GM19395 (cell line): ENCODE results near the gene SLC48A1.
"Not testable (repeated sequence)": the region's sequence is repeated elsewhere in the genome, so short reads cannot be mapped to it uniquely, and the experiment has no call there.

Experiments used
- ATAC-seq: cut with Tn5 transposase; IDR thresholded peaks from one replicate; pipeline ENCODE4 v1.9.1; 2021; ENCODE audit warnings: mild to moderate bottlenecking, moderate library complexity; ENCODE audit not compliant: unreplicated experiment

SLC48A1 gene

DNA sequence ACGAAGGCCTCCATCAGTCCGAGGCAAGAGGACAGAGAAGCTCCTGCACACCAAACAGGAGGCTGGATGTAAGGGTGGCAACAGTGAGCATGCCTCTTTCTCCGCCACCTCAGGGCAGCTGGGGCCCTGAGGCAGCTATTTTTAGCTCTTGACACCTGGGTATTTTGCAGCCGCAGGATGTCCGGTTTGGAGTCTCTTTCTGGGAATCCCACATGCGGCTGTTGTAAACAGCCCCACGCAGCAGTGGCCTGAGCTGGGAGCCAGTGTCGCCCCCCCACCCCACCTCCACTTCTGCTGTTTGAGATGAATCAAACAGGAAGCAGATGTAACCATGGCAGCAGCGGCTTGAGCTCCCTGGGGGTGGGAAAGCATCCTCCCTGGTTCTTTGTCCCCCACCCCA lies 35.0 kb downstream of the SLC48A1 start:
- ATAC-seq: peak; percentile 46

DNA sequence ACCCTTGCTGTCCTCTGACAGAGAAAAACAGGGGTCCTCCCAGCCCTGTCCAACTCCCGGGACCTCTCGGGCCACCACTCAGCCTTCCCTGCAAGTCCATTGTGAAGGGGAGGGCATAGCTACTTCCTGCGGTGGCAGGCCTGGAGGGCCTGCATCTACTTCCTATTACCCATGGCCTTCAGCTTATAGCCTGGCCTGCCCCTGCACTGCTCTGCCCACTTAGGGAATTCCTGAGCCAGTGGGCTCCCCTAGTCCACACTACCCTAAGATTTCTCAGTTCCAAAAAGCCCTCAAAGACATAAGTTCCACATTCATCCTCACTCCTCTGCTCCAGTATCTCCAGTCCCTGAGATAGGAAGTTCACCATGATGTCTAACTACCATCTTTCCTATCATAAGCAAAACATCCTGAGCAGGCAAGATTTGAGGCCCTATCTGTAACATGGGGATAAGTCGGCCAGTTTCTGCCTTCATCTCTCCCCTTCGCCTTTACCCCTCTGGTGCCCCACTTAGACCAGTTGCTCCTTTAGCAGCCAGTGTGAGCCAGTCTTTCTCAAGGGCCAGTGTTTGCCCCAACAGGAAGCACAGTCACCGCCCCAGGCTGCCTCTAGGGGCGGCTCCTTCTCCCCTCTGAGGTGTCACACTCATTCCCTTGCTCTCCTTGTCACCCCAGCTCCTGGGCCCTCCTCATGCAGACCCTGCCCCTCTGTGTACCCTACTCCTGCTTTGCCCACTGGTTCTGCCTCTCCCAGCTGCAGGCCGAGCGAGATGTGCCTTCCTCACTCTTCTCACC lies 35.7 kb downstream of the SLC48A1 start:
- no peak for ATAC-seq

DNA sequence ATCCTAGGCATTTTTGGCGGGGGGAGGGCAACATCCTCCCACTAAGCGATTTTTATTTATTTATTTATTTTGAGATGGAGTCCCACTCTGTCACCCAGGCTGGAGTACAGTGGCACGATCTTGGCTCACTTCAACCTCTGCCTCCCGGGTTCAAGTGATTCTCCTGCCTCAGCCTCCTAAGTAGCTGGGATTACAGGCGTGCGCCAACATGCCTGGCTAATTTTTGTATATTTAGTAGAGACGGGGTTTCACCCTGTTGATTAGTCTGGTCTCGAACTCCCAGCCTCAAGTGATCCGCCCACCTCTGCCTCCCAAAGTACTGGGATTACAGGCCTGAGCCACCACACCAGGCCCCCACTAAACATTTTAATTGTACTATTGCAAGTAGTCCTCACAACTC lies 36.5 kb downstream of the SLC48A1 start:
- ATAC-seq: not testable (repeated sequence)

DNA sequence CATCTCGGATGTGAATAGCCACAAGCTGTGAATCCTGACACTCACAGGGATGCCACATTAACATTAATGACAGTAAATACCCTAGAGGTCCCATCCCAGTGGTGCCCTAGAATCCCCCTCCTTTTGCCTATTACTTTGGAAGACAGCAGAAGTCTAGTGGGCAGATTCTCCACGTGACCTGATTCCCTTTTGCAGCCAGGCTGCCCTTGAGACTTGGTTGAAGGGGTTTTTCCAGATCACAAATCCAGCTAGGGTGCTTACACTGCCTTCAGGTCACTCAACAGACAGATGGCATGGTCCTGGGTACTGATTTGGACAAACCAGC lies 38.0 kb downstream of the SLC48A1 start:
- ATAC-seq: no peak

DNA sequence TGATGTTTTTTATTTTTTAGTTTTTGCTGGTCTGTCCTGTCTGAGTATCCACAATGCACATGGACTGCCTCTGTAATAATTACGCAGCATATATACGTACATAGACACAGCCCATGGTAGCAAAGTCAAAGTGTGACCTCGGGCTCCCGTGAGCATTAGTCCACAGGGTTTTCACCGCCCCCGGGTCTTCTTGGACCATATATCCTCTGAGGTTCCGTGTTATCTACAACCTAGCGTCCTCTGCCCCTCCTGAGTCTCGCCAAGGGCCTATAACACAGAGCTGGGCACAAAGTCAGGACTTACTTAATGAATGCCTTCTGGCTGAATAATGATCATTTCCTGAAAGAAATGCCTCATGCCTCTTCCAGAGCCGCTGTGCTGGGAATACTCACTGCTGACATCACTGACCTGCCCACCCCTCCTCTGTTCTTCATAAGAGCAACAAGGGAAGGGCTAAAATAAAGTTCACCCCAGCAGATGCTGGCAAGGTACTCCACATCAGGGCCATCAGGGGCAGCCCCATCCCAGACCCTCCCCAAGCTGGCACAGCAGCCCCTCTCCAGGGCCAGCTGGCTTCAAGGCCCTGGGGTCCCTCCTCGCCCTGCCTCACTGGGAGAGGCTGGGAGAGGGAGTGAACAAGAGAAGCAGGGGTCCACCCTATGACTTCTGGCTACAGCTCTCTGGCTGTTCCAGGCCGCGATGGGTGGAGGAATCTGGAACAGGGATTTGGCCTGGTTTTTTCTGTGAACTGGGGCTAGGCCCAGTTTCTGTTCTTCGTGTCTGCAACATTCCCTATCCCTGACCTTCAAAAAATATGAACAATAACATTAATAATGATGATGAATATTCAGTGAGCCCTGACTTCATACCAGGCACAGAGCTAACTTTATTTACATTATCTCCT lies 38.8 kb downstream of the SLC48A1 start:
- no peak for ATAC-seq

DNA sequence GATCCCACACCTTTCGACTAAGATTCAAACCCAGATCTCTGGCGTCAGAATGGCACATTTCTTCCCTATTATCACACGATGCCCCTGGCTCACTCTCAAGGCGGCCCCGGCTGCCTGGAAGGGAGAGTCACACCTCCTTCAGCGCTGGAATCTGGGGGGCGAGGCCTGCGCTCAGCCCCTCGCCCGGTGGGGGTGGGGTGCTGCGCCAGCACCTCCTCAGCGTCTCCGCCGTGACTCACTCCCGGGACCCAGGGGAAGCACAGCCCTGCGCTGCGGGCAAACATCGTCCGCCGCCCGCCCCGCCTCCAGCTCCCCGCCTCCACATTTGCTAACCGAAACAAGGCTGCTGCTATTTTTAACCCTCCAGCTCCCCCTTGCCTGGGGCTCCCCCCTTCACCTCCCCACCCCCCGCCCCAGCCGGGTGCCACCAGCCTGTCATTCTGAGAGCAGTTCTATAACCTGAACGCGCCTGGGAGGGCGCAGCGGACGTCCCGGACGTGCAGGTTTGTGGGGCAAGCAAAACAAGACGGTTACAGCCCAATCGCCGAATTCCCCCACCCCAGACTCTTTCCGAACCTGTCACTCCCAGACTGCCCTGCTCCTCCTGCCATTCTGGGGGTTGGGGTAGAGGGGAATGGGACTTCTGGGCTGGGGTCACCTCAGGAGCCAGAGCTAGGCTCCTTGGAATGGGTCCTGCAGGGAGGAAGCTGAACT lies 39.9 kb downstream of the SLC48A1 start:
- ATAC-seq: peak; percentile 60

DNA sequence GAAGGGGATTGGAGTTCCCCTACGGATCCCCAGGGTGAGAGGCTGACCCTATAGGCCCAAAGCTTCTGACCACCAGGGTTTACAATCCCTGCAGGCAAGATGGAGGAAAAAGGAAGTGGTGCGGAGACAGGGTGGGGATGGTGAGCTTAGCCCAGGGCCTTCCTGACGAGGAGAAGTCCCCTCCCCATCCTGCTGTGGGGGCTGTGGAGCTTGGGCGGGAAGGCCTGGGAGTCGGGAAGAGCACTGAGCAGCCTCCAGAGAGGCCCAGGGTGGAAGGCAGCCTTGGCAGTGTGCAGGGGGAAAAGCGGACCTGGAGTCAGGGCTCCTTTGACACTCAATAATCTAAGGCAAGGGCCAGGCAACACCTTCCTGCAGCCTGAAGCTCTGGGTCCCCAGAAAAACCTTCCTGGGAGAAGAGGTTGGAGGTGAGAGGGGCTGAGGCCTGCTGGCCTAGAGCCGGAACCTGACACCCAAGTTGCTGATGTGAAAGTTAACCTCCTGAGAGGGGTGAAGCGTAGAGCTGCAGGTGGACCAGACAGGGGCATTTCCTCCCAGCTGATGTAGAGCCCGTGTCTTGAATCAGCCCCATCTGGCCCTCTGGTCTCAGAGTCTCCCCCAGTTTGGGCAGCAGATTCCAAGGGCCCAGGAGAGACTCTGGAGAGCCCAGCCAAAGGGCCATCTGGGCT lies 40.6 kb downstream of the SLC48A1 start:
- ATAC-seq: peak; percentile 49

DNA sequence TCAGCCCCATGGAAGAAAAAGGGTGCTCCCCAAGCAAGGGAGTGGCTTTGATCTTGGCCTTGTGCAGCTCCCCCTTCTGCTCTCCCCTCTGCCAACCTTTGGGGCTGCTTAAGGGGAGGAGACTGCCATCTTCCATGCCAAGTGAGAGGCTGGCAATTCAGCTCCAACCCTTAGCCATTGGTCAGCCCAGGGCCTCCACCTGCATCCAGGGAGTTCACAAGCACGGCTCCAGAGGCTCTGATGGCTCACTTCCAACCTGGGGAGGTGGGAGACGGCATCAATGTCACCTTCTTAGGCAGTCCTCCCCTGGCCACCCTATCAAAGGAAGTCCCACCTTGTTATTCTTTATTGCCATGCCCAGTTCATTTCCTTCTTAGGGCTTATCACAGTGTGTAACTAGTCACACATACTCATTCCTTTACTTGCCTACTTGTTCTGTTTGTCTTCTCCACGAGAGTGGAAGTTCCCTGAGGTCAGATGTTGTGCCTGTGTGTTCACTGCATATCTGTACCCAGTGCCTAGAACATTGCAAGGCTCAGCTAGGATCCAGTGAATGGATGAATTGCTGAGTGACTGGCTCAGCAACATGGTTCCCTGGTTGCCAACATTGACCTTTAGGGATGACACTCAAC lies 41.6 kb downstream of the SLC48A1 start:
- ATAC-seq: no peak

DNA sequence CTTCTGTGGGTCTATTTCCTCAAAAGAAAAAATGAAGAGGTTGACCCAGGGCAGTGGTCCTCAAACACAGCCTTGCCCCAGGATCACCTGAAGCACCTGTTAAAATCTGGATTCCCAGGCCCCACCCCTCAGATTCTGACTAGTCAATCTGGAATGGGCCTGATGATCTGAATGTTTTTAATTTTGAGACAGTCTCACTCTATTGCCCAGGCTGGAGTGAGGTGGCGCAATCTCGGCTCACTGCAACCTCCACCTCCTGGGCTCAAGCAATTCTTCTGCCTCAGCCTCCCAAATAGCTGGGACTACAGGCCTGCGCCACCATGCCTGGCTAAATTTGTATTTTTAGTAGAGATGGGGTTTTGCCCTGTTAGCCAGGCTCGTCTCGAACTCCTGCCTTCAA lies 42.4 kb downstream of the SLC48A1 start:
- not testable (repeated sequence) for ATAC-seq

DNA sequence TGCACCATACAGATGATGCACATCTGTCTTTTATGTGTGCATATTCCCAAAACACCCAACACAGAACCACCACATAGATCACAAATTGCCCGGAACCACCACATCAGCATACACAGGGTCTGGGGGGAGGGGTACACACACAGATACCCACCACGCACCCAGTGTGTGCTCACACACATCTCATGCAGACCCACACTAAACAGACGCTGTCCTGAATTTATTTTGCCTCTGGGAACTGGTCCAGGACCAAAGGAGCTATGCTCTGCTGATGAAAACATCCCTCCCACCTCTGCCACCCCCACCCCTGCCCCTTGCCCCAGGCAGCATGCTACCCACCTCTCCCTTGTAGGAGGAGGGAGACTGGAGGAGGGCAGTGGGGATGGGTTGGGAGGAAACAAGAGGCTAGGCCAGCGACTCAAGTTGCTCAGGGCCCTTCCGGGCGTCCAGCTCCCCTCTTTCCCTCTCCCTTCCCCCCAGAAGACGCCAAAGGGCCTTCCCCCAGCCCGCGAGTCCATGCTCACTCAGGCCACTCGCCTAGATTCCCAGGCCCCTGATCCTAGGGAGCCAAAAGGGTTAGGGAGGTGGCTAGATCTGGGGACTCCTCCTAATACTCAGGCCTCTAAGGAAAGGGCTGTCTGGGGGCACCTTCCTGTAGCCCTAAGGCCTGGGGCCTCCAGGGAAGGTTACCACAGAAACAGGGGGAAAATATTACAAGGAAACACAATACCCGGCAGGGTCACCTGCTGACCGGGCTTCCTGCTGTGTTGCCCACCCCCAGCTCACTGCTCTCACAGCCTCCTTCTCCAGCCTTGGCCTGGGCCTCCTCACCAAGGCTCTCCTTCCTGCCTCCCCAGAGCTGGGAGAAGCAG lies 43.6 kb downstream of the SLC48A1 start:
- no peak for ATAC-seq

DNA sequence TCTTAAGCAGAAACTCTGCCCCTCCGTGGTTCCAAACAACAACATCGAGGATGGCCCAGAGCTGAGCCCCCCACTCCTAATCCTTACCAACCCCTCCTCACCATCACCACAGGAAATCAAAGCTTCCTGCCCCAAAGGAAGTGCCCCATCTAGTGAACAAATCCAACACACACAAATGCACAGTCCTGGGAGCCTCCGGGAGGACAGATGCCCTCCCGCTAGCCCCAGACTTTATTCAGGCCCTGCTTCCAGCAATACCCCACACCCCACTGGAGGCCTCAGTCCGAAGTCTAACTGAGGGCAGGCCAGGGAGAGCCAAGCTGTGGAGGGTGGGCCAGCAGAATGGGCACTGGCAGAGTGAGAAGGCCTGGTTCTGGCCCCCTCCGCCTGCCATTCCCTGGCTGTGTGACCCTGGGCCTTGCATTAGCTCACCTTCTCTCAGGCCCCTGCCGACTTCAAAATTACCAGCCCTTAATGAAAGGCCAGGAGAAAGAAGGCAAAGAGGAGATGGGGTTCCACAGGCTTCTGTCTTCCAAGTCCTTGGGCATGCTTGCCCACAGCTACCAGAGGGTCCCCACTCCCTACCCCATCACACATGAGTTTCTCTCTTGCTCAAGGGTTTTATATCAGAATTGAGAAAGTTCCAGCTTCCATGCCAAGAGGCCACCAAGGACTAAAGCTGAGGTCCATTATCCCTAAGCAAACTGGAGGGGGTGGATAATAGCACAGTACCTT lies 44.4 kb downstream of the SLC48A1 start:
- no peak for ATAC-seq

DNA sequence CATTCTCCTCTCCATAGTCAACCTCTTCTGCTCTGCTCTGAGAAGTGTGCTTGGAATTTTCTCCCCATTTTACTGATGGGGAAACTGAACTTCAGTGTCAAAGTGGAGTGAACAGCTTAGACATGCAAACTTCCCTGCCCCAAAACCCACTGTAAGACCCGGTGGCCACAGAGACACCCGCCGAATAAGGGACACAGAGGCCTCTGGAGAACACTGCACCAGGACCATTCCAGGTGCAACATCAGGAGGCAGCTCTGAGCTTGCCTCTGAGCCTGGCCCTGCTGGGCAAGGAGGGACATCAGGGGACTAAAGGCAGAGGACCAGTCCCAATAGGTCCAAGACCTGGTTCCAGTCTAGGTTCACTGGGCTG lies 45.0 kb downstream of the SLC48A1 start:
- ATAC-seq: no peak

DNA sequence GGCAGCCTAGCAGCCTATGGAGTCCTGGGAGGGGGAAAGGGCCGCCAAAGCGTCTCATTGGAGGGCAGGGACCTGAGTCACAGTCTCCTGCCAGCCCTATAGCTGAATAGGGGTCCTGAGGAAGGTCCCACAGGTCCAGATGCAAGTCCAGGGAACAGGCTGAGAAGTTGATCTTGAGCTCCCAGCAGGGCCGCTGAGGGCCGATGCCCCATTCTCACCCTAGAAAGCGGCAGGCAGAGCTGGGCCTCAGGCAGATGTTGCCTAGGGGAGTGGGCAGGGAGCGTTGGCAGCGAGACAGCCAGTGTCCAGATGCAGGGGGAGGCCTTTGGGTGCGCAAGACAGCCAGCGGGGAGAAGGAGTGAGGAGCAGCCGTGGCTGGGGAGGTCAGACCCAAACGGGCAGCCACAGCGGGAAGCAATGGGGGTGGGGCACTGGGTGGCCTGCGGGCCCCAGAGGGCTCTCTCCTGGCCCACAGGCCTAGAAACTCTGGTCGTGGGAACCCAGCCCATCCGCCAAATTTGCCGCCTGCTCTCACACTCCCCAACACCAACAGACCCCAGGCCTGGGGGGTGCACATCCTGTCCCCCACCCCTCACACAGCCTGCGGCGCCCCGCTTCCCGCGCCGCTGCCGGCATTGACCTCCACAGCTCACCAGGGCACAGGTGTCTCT lies 45.6 kb downstream of the SLC48A1 start:
- ATAC-seq: peak; percentile 5

DNA sequence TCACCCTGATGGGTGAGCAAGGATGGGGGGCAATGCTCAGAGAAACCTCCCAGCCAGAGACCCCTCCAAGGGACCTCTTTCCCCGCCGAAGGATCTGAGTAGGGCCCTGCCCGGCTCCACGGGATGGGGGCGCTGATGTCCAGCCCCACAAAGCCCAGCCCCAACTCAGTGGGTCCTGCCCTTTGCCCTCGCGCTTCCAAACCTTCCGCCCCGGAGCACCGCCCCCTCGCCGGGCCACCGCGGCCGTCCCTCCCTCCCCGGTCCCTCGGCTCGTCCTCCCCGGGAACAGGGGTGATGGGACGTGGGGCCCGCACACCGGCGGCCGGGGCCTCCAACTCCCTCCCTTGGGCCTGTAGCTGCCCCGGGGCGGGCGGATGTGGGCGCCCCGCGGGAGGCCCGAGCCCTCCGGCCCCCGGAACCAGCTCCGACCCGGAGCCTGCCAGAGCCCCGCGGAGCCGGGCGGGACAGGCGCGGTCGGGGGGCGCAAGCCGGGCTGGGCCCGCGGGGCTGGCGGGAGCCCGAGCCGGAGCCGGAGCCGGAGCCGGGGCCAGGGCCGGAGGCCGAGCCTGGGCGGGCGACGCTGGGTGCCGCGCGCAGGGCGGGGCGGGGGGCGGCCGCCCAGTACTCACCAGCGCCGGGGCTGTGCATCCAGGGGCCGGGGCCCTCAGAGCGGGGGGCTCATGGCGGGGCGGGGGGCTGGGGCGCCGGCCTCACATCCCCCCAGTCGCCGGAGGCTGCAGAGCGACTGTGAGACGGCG lies 46.3 kb downstream of the SLC48A1 start:
- ATAC-seq: peak; percentile 38

DNA sequence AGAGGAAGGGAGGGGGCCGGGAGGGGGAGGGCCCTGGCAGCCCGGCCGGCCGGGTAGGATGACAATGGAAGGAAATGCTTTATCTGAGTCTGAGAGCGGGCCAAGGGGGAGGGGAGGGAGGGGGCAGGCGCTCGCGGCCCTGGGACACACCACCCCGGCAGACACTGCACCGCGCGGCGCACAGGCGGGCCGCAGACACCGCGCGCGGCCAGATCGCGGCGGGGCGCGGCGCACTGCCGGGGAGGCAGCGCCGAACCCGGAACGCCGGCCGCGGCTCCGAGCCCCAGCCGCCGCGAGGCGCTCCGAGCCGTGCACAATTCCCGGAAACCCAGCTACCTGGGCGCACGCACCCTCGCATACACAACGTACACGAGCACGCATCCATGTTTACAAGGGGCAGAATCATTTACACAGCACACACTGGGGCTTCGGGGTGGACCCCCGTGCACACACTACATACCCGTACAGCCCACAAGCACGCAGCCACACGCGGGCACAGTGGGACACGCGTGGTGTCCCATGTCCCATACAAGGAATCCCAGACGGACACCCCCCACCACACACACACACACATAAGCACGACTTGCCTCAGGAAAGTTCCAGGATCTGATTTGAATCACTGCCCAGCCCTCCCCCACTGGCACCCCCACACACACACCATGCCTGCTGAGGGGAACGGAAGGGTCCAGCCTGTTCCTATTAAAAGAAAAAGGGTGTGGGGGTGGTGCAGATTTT lies 47.0 kb downstream of the SLC48A1 start, which contains the start of gene HDAC7:
Gene HDAC7, minus strand, starts transcription at position 8 of the 735 bp plus-strand sequence. CDS start 118 bp downstream, outside the sequence.
- peak; percentile 45 for ATAC-seq

DNA sequence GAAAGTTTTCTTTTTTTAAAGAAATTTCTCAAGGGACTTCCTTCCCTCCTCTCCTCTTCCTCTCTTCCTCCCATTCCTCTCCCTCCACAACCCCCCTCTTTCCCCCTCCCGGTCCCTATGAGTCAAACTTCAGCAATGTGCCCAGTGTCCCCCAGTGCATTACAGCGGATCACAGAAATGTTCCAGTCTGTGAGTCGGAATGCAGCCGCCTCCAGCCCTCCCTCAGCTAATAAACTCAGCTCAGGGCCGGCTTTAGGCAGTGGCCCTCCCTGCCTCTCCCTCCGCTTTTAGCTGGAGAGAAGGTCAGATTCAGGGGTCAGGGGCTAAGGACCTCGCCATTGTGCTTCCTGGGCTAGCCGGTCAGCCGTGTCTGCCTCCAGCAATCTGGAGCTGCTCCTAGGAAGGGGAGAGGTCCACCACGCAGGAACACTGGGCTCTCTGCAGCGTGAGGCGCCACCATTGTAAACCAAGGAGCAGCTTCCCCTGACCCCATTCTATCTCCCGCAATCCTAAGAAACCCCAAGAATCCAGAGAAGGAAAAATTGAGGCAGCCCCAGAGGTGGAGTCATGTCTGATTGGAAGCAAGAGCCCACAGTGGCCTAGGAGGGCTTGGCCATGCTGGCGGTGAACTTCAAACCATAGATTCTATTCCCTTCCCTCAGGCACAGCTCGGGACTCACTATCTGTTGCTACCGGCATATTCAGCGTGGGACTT lies 47.8 kb downstream of the SLC48A1 start:
- no peak for ATAC-seq
